ENCODE results near the gene CACNA1A.

The CACNA1A gene

GRCh38 chr19:13303381-13304129 lies 202.7 kb downstream of the CACNA1A start:
- DNase-seq (ENCODE audit: low read depth): no peak
- no peak overlapping the region for H3K4me3 ChIP-seq (ENCODE audit: low read length)
- TF ChIP-seq CTCF (conservative IDR thresholded peaks at IDR 0.05; ENCODE audit: low read depth, low read length): no peak

DNA sequence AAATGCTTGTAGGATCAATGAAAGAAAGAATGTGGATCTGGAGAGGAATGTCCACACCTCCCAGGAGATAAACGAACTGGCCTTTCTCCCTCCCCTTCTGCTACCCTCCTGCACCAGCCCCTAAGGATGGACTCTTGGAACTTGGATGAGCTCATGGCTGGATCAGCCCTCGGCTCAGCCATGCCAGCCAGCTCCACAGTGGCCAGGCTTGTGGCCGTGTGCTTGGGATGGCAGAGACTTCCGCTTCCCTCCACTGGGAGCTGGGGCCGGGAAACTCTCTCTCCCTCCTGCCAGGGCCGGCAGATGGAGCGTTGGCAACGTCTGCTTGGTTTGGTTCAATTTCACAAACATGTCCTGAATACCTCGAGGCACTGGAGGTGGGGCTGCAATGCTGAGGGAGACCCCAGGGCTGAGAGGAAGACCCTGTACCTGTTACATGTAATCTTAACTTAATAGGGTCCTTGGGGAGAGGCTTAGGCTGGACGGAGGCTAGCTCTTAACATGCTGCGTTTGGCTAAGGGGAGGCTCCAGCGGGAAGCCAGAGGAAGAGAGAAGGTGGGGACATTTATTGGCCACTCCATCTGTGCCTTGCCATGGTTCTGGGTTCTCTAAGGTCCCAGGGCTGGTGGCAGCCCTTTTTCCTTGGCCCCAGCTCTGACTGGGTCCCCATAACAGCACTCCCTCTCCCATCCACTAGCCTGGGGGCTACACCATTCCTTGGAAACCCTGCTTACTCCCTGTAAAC lies 203.6 kb downstream of the CACNA1A start:
- TF ChIP-seq CTCF (conservative IDR thresholded peaks at IDR 0.05; ENCODE audit: low read depth, low read length): no peak
- no peak overlapping the region for H3K4me3 ChIP-seq (ENCODE audit: low read length)
- no peak for DNase-seq (ENCODE audit: low read depth)

DNA sequence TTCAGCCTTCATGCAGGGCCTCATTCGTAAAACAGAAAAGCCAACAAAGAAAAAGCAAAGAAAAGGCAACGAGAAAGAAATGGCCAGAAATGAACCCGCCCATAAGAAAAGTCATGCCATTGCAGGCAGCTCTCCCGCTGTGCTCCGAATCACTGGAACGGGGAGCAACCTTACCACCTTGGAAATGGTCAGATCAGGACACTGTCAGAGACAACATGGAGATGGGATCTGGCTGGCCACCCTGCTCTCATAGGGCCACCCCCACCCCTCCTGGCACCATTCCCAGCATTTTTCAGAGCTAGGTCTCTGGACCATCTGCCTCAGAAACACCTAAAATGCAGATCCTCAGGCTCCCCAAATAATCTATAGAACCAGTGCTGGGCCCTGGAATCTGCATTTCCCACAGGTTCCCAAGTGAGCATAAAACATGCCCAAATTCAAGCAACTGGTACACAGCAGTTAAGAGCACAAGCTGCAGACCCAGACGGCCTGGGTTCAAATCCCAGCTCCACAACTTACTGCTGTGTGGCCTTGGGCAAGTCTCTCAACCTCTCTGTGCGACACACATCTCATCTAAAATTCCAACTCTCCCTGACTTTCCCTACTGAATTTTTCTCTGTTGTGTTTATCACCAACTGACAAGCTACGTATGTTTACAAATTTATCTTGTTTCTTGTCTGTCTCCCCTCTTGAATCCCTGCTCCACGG lies 204.5 kb downstream of the CACNA1A start:
- H3K4me3 ChIP-seq (ENCODE audit: low read length): no peak overlapping the region
- no peak for DNase-seq (ENCODE audit: low read depth)
- TF ChIP-seq CTCF (conservative IDR thresholded peaks at IDR 0.05; ENCODE audit: low read depth, low read length): no peak

- H3K4me3 ChIP-seq (ENCODE audit: low read length): no peak overlapping the region
- DNase-seq (ENCODE audit: low read depth): no peak
- TF ChIP-seq CTCF (conservative IDR thresholded peaks at IDR 0.05; ENCODE audit: low read depth, low read length): no peak
Measured at GRCh38 chr19:13300421-13301030, 205.8 kb downstream of the CACNA1A start.

DNA sequence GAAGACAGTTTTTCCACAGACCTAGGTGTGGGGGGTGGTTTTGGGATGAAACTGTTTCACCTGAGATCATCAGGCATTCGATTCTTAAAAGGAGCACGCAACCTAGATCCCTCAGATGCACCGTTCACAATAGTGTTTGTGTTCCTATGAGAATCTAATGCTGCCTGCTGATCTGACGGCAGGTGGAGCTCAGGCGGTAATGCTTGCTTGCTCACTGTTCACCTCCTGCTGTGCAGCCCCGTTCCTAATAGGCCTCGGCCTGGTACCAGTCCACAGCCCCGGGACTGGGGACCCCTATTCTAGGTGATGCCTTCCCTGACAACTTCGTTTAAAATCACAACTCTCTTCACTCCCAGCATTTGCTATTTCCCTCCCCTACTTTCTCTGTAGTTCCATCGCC lies 206.4 kb downstream of the CACNA1A start:
- no peak overlapping the region for H3K4me3 ChIP-seq (ENCODE audit: low read length)
- peak; percentile 13 for TF ChIP-seq CTCF (conservative IDR thresholded peaks at IDR 0.05; ENCODE audit: low read depth, low read length)
- no peak for DNase-seq (ENCODE audit: low read depth)

GRCh38 chr19:13298565-13299481 lies 207.5 kb downstream of the CACNA1A start:
- H3K4me3 ChIP-seq (ENCODE audit: low read length): no peak overlapping the region
- no peak for TF ChIP-seq CTCF (conservative IDR thresholded peaks at IDR 0.05; ENCODE audit: low read depth, low read length)
- DNase-seq (ENCODE audit: low read depth): no peak

Measured in retinal pigment epithelial cell (primary cell).